Heart right ventricle (tissue), 16 donors: Measurements from ENCODE around the gene PNPO. TPM values are rescaled to one million over a fixed set of nuclear protein-coding genes. Genes with fewer than 3 reads are reported as not detected.

ENCODE experiments used
- ATAC-seq, 8 donors: fragments of 200-7000 bp; cut with Tn5 transposase; one replicate each; pipeline ENCODE4 v1.9.1; 2020; ENCODE audit warnings: mild to moderate bottlenecking in 8 of 8, moderate library complexity in 8 of 8, moderate number of reproducible peaks in 1 of 8
- DNase-seq, 2 donors: peaks; one replicate each; pipeline ENCODE4 v3.0.0-alpha.2; 2020
- H3K27ac ChIP-seq, 10 donors: fragments of 200-600 bp; sonication (generic) in 2 of 10; one replicate each; pipeline versions ENCODE4 v1.5.0 to v1.8.0; 2020 to 2022; ENCODE audit warnings: mild to moderate bottlenecking in 3 of 10
- H3K27me3 ChIP-seq, 7 donors: fragments of 200-600 bp; one replicate each; pipeline ENCODE4 v1.8.0; 2021 to 2022; ENCODE audit warnings: mild to moderate bottlenecking in 2 of 7
- H3K36me3 ChIP-seq, 9 donors: fragments of 200-600 bp; sonication (generic) in 1 of 9; one replicate each; pipeline versions ENCODE4 v1.5.0 to v1.8.0; 2020 to 2022; ENCODE audit warnings: mild to moderate bottlenecking in 2 of 9
- H3K4me1 ChIP-seq, 9 donors: fragments of 200-600 bp; sonication (generic) in 1 of 9; one replicate each; pipeline versions ENCODE4 v1.5.0 to v1.8.0; 2020 to 2022; ENCODE audit warnings: mild to moderate bottlenecking in 4 of 9
- H3K4me3 ChIP-seq, 10 donors: fragments of 200-600 bp; sonication (generic) in 2 of 10; one replicate each; pipeline versions ENCODE4 v1.5.0 to v1.8.0; 2020 to 2022; ENCODE audit warnings: mild to moderate bottlenecking in 7 of 10, moderate library complexity in 2 of 10
- H3K9me3 ChIP-seq, 11 donors: fragments of 200-600 bp in 10 of 11; sonication (generic) in 2 of 11; one replicate each; pipeline versions ENCODE4 v1.5.0 to v1.8.0; 2013 to 2022; ENCODE audit warnings: mild to moderate bottlenecking in 2 of 11, control low read depth in 1 of 11, moderate library complexity in 1 of 11
- WGBS, 2 donors: extraction: QIAGEN DNeasy Blood & Tissue Kit; methylation state at CpG; one replicate each; pipeline ENCODE4 v1.1.7; 2013; ENCODE audit warnings: inconsistent platforms in 1 of 2; 5-methylcytosine and 5-hydroxymethylcytosine counted together
- intact Hi-C, 10 donors: fragments of 100-400 bp; cut with DNase I; formaldehyde crosslinking; loops; one replicate each; pipeline versions ENCODE4 v1.11.1 to v1.14.2; 2022
- polyA plus RNA-seq, 2 donors: library from polyadenylated mRNA; stranded (reverse); fragments of 200-250 nt; gene quantifications; one replicate each; pipeline ENCODE4 v1.2.3, GENCODE V29; 2013
- total RNA-seq, 10 donors: library from RNA; stranded (reverse); fragmentation: NEBNext Ultra II Directional in 3 of 10; extraction: Animal tissue kit (Norgen Biotek cat#: 25700) in 3 of 10; gene quantifications; one replicate each; pipeline versions ENCODE4 v1.2.1 to v1.2.4, GENCODE V29; 2021 to 2023
- TF ChIP-seq, protein P1 (sequence below), 9 donors: fragments of 200-600 bp; sonication (generic) in 2 of 9; IDR thresholded peaks; one replicate each; pipeline versions ENCODE4 v1.5.0 to v1.8.0; 2021 to 2022; ENCODE audit warnings: antibody characterized with exemption in 9 of 9, mild to moderate bottlenecking in 5 of 9, moderate library complexity in 1 of 9
- donor health status: Arrhythmogenic right ventricular cardiomyopathy.
- donor health status: ischemic (EF 13 %, LVEDD 7.1; RV severe dilation, severe dysfunction).
- donor health status: healthy with polysubstance abuse.
- donor health status: DM: no; HTN: yes; CAD: no.
- donor health status: DM: no; HTN: no; CAD: no.
- donor health status: ischemic (EF 25% LVEDD 6.9; RV normal size, moderate dysfunction).
- donor health status: ischemic (EF 25% LVEDD 5.7; RV mildly dilated, moderate dysfunction).
- donor health status: healthy.
- donor health status: DM: yes; HTN: yes; CAD: no.
- donor health status: Ischemic cardiomyopathy.
- donor health status: ischemic (EF 35%, LVEDD 5.7; RV mildly dilated, moderate dysfunction).
- donor health status: nonischemic (EF 11% LVEDD 7.7; RV severe dilation, severe dysfunction).
- donor health status: DM: yes; HTN: yes; CAD: no.
- donor health status: PGD.
- donor health status: ischemic (EF 29% LVEDD 5.4; RV normal size, mild dysfunction).
- donor health status: nonischemic (EF 23%, LVEDD 6.1; RV moderate dilation, normal function).

The PNPO gene
- total and polyA plus RNA-seq, 12 donors: 9.5 to 37.0 (median 29.9) TPM

DNA sequence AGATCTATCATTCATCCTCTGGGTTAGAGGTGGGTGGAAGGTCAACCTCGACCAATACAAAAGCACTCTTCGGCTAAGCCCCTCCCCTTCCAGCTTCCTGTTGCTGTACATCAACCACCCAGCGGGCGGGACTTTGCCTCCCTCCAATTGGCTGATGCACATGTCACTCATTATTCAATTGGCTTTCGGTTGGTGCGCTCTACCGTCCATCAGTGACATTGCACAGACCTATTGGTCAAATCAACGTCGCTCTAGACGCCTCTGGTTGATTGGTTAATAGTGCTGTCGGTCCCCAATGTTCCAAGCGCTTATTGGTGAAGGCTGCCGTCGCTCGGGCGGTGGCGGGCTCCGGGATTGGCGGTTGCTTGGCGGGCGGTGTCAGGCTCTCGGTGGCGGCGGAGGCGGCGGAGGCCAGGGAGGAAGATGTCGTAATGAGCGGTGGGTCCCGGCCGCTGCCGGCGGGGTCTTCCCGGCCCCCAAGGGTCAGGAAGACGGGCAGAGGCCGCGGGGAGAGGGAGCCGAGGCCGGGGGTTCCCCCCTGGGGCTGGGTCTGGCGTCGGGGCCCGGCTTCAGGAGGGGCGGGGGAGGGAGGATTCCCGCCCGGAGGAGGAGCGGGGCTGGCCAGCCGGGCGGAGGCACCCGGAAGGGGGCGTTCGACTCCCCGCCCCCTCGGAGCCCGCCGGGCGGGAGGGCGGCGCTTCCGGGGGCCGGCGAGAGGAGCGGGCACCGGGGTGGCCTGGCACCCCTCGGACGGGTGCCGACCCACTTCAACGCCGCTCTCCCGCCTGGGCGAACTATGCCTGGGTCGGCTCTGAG, 45.3 kb upstream of the PNPO start, which contains the start of gene SP2:
Gene SP2 (plus strand): TSS at position 381 of the 816 bp plus-strand sequence. CDS start 51 bp downstream, at position 432.
- Histone ChIP-seq H3K4me3 (peak within 1 kb of the TSS; percentile 53 to 98 (median 80)), H3K27me3 (no peaks in the 10 kb centered on the region), H3K4me1 (peaks cover 10 to 58% (median 53%) of the 10 kb centered on the region in 9 donors), H3K36me3 (peaks cover 0 to 11% (median 0%) of the 10 kb centered on the region in 9 donors), H3K27ac (peak within 1 kb of the TSS; percentile 96 to 100 (median 99)), H3K9me3 (no peaks in the 10 kb centered on the region)
- intact Hi-C loops: loop anchor here in 9 of 10 donors (1.0 to 10.0 kb wide), 7 partner anchors 45 to 75 kb away; partner anchors contain the start of genes CDK5RAP3 (in 3 of the 9) and PNPO (in 3 of the 9)
- DNase-seq (peak; percentile 98 to 100), ATAC-seq (peak; percentile 93 to 96 (median 96))
- TF ChIP-seq, protein P1, sequence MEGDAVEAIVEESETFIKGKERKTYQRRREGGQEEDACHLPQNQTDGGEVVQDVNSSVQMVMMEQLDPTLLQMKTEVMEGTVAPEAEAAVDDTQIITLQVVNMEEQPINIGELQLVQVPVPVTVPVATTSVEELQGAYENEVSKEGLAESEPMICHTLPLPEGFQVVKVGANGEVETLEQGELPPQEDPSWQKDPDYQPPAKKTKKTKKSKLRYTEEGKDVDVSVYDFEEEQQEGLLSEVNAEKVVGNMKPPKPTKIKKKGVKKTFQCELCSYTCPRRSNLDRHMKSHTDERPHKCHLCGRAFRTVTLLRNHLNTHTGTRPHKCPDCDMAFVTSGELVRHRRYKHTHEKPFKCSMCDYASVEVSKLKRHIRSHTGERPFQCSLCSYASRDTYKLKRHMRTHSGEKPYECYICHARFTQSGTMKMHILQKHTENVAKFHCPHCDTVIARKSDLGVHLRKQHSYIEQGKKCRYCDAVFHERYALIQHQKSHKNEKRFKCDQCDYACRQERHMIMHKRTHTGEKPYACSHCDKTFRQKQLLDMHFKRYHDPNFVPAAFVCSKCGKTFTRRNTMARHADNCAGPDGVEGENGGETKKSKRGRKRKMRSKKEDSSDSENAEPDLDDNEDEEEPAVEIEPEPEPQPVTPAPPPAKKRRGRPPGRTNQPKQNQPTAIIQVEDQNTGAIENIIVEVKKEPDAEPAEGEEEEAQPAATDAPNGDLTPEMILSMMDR (IDR thresholded peaks at IDR 0.05): peak in 5 of 9 donors; percentile 13 to 47 (median 30)
- 0 to 1% methylated on average over 63 to 70 of the region's 70 CpGs for WGBS, 2 donors

DNA sequence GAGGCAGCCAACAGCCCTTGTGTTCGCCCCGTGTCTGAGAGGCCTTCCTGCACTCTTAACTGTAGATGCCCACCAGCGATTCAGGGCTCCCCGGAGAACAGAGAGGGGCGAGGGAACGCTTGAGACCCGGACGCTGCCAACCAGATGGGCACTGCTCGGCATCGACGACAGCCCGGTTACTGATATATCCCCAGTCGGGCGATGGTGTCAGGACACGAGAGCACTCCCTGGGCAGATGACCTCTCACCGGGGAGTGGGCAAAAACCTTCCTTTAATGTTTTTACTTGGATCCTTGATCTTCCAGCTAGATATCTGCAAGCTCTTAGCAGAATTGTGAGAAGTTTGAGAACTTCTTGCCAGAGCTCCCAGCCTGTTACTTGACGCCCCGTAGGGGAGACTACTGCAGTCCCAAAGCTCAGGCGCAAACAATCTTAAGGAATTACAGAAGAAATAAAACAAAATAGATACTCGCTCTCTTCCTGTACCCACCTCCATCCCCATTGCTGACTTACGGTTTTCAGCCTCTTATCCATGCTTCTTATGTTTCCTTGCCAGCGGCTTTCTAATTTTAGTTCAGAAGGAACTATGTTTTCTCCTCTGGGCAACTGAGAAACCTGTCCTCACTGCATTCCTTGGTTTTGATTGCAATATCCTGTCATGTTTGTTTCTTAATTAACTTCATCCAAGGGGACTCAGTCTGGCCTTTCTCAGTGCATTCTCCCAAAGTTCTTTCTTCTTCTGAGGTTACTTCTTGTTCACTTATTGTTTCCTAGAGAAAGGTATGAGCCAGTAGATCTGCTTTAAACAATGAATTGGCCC, 44.5 kb upstream of the PNPO start:
- peaks cover 10 to 66% (median 60%) of the 10 kb centered on the region in 9 donors for H3K4me1 ChIP-seq
- H3K4me3 ChIP-seq: peak overlapping the region; percentile 51 to 98 (median 75)
- 2% methylated on average over 22 of the region's 22 CpGs for WGBS, 2 donors
- no peaks in the 10 kb centered on the region for H3K27me3 ChIP-seq
- intact Hi-C loops: loop anchor here in 9 of 10 donors (1.0 to 10.0 kb wide), 6 partner anchors 44 to 74 kb away; partner anchors contain the start of genes PNPO (in 3 of the 9) and CDK5RAP3 (in 2 of the 9)
- H3K36me3 ChIP-seq: peaks cover 0 to 11% (median 0%) of the 10 kb centered on the region in 9 donors
- DNase-seq: no peak
- no peaks in the 10 kb centered on the region for H3K9me3 ChIP-seq
- H3K27ac ChIP-seq: peak overlapping the region; percentile 96 to 100 (median 99)
- peak in 1 of 8 donors; percentile 0 for ATAC-seq
- TF ChIP-seq, protein P1 (IDR thresholded peaks at IDR 0.05): peak in 1 of 9 donors; percentile 3

DNA sequence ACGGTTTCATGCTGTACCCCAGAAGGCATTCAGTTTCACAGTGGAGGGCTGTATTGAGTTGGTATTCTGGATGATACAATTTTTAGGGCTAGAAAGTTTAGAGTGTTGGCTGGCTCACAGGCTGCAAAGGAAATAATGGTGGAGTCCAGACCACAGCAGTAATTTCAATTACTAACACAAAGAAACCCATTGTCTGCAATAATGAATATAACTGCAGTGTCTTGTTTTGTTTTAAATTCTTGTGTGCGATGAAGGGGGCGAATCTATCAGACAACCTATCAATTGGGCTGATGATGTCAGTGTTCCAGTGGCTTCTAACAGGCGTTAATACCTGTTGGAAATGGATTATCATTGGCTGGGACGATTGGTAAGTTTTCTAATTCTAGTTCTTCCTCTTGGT, 43.8 kb upstream of the PNPO start:
- H3K4me1 ChIP-seq: peaks cover 11 to 73% (median 61%) of the 10 kb centered on the region in 9 donors
- intact Hi-C loops: loop anchor here in 7 of 10 donors (2.0 to 10.0 kb wide), 5 partner anchors 43 to 73 kb away; partner anchors contain the start of genes PNPO (in 3 of the 7) and CDK5RAP3 (in 2 of the 7)

More for the DNA sequence above, 43.8 kb upstream of the PNPO start:
- Histone ChIP-seq H3K27ac (peak overlapping the region; percentile 96 to 100 (median 99)), H3K4me3 (peak overlapping the region in 8 of 10 donors; percentile 69 to 98 (median 80)), H3K9me3 (no peaks in the 10 kb centered on the region), H3K36me3 (peaks cover 0 to 11% (median 0%) of the 10 kb centered on the region in 9 donors), H3K27me3 (no peaks in the 10 kb centered on the region)
- no peak for ATAC-seq
- TF ChIP-seq, protein P1 (IDR thresholded peaks at IDR 0.05): no peak
- 54 to 60% methylated on average over 5 of the region's 5 CpGs for WGBS, 2 donors
- DNase-seq: no peak
